GM11168 (cell line): ENCODE measurements around the gene RBMS3.

Experiments used
- in situ Hi-C: fragments of 300-500 bp; cut with MboI; formaldehyde crosslinking; loops from one replicate; pipeline ENCODE4 v1.12.0; 2022; ENCODE audit warnings: low sequenced_read_pairs; ENCODE audit not compliant: unreplicated experiment

The RBMS3 gene

DNA sequence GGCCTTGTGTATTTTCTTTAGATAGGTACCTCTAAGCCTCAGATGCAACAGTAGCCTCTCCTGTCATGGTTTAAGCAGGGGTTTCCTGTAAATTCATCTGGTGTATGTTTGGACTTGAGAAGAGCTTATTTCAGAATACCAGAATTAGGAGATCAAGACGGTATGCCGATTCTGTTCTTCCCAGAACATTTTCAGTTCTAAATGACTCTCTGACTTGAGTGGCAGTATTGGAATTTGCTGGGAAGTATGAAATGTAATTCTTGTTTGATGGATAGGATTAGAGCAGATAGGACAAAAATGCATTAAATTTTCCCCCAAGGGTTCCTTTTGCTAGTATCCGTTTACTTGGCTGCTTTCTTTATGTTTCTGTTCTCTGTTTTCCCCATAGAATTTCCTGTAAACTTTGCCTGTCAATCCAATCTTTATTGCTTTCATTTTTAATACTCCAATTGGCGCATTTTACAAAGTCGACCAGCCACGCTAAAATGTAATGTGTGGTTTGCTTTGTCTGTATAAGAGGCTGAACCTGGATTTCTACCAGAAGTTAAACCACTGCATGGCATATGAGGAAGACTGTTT lies 612.2 kb downstream of the RBMS3 start:
- in situ Hi-C loops: no loop called here

DNA sequence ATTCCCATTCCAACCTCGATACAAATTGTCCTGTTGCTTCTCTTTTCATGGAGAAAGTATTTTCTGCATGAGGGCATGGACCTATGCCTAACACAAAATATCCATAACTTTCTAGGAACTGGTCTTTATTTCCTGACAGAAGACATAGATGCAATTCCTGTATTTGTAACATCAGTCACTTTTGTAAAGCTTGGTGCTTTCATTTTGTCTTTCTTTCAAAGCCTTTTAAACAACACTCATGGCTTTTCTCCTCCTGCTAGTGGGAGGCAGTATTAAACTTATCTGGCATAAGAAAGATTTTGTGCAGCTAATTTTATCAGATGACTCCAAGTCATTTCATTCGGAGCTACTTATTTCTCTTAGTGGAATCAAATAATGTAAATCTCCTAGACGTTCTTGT lies 616.0 kb downstream of the RBMS3 start:
- in situ Hi-C loops: no loop called here

DNA sequence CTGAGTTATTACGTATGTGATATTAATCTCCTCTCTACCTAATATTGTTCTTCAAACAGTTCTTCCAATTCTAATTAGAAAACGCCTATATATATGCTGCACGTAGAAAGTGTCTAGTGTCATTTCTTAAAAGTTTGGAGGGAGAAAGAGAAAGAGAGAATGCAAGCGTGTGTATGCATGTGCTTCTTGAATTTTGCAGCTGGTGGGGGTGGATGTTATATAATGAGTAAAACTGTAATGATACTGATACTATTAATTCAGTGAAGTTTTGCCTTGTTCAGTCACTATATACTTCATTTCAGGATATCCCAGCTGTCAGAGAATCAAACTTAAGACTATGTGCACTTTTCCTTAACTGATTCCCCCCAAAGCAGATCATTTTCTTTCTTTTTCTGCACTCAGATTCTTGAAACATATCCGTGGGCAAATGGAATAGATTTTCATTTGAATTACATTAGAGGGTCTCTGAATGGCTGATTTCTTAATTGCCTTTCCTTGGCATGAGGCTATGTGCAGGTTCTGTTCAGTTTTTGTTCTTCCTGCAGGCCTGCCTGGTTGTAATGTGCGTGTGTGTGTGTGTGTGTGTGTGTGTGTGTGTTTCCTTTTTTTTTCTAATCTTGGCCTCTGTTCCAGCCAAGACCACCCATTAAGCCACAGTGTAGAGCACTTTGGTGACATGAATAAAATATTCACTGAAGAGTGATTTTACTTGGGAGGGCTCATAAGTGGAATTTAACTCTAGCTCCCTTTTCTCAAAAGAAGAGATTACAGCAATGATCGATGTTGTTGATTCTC lies 617.5 kb downstream of the RBMS3 start:
- in situ Hi-C loops: no loop called here

DNA sequence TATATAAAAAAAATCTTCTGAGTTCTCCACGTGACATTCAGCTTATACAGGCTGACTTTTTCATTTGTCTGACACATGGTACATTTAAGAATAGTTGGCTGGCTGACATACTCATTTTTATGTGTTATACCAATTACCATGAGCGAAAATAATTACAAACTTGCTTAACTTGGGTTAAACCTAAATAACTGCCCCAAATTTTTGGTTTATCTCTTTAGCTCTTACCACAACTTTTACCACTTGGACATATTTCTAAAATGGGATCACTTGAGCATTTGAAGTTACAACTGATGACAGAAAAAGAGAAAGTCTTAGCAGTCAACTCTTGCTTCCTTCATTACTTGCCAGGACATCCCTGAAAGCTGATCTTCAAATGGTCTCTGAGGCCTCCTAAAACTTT lies 618.1 kb downstream of the RBMS3 start:
- in situ Hi-C loops: no loop called here

DNA sequence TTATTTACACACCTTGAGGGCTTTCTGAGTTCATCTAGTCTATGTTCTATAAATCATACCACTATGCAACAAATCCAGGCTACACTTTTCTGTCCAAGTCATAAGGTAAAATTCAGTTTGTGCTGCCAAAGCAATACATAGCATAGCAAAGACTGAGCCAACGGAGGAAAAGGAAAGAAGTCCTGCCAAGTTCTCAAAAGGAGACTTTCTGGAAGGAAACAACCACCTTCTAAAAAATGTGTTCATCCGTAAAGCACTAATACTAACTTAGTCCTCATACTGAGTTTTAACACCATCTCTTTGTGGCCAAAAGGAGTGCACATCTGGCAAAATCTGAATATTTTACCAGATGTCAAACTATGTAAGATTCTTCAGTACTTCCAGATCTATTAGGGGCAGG lies 620.2 kb downstream of the RBMS3 start:
- in situ Hi-C loops: no loop called here

DNA sequence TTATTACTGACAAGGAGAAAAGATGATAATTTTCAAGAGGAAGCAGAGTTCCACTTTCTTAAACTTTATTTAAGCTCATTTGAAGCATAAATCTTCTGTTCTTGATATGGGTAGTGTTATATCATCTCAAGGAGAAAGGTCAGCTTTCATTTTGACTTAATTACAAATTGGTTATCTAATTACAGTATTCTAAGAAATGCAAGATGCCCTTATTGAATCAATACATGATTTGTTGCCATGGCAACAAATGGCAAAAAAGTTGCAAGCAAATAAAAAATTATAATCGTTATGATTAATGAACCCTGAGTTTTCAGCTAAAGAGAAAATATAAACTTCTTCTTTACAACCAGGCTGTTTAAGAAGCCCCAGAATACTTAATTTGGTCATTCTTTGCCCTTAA lies 622.7 kb downstream of the RBMS3 start:
- in situ Hi-C loops: no loop called here

DNA sequence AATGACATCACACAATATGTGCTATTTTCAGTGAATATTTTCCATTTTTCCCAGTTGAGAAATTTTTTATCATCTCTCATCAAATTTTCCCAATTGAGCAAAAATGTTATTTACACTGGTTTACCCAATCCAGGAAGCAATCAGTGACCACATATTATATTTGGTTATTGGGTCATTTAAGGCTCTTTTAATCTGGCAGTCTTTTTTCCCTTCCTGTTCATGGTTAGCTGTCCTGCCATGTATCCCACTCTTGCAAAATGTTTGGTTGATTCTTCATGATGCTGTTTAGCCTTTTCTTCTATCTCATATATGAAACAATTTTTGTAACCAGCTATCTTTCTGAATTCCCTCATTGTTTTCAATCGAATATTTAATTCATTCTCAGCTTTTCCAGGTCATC lies 626.0 kb downstream of the RBMS3 start:
- in situ Hi-C loops: no loop called here

DNA sequence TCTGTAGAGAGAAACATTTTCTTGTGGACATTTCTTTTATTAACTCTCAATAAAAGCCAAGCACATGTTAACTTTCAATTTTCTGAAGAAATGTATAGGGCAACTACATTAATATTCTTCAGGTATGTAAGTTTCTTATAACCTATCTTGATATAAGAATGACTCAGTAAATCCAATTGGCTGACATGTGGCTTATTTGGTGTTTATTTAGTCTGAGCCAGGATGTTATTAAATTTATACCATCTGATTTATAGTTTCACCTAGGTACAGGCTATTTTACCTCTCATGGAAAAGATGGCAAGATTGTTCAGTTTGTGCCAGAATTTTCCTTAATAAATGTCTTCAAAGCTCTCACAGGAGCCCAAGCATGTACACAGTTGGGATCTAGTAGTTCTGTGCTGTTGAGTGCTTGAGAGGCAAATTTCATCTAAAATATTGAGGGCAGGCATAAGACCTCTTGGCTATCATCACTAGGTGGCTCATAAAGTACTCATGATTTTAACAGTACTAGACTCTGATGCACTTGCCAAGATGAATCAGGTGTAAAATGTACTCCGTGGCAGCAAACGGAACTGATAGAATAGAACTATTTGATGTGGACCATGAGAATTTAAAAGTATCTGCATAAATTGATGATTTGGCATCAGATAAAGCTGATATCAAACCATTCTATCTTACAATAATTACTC lies 631.9 kb downstream of the RBMS3 start:
- in situ Hi-C loops: no loop called here

DNA sequence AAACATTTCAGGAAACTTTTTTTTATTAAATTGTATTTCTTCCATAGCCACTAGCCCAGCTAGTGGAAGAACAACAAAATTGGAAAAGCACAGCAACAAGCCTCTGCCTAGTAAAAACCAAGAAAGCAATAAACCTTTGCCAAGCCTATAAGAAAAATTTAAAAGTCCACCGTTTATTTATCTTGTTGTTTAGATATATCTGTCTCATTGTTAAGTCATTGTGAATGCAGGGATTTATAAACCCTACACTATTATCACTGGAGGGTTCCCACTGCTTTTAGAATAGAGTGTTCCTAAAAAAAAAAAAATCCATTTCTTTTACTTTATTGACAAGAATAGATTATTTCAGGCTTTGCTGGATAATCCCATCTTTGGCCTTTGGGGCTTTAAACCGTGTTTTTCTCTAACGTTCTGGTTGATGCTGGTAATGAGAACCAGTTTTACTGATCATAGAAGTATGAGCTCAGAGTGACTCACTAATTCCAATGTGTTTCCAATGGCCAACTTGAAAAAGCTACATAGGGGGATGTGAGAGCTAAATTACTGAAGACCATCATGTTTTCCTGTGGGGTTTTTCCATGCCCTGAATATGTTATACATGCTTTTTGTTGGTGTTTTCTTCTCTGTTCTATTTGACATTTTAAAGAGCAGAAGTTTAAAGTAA lies 634.1 kb downstream of the RBMS3 start:
- in situ Hi-C loops: no loop called here

DNA sequence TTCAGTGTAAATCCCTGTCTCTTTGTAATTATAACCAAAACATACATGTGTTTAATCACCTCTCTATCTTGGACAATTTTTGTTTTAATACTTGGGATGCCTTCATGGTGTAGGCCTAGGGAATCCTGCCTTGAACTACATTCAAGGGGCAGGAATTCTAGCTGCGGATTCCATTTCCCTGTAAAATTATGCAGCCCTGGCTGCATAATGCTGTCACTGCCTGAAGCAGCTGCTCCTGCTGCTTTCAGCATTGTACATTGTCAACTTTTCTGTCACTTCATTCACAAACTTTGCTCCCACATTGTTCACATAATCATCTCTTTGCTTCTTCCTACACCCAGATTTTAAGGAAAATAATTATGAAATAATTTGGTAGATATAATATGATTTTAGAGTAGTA lies 638.7 kb downstream of the RBMS3 start:
- in situ Hi-C loops: no loop called here

DNA sequence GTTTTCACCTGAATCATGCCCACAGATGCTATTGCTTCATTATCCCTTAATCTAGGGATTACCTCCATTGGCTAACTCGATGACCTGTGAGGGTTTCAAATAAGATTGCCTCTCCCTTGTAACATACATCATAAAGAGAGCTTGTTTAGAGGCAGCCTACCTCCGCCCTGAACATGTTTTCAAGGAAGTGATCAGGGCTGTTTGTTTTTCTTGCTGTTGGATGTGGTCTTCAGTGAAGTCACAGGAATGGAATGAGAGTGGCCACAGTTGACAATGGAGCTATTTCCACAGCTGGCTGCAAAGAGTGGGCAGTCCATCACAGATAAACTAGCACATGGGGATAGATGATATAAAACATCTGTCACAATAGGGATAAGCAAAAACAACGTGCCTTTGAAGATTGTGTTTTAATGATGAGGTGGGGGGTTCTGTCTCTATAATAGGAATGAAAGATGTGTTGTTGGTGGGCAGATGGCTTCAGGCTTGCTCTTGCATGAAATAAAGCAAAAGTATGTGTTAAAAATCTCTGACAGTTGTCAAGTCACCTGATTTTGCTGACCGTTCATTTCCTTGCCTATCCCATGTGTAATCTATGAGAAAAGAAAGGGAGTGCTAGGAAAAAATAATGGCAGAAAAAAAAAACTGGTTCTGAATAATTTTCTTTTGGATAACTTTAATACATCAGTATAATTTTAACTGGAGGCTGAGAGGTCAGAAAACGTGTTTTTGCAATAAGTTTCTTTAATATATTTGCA lies 642.3 kb downstream of the RBMS3 start:
- in situ Hi-C loops: no loop called here

DNA sequence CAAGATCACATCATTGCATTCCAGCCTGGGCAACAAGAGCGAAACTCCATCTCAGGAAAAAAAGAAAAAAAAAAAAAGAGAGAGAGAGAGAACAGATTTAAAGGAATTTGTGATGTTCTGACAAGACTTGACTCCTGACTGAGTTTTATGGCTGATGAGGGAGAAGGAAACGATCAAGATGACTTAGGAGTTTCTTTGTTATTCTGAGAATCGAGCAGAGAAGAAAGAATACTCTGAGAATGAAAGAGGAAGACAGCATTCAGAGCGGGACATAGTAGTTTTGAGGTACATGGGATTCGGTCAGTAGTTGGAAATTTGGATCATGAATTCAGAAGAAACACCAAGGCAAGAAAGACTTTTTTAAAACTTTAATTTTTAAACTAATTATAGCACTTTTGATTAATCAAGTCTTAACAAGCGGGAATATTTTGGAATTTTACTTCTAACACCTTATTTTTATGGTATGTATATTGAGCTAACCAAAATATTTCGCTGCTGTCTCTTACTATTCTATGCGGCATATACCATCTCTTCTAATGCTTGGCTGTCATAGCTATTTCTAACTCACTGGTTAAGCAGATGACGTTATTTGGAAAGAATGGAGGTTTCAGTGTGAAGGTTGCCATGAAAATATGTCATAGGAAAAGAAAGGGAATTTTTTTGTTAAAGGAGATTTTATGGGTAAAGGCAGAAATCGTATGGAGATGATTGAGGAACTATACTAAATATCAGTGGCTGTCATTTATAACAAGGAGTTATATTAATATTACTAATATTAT lies 644.1 kb downstream of the RBMS3 start:
- in situ Hi-C loops: no loop called here

DNA sequence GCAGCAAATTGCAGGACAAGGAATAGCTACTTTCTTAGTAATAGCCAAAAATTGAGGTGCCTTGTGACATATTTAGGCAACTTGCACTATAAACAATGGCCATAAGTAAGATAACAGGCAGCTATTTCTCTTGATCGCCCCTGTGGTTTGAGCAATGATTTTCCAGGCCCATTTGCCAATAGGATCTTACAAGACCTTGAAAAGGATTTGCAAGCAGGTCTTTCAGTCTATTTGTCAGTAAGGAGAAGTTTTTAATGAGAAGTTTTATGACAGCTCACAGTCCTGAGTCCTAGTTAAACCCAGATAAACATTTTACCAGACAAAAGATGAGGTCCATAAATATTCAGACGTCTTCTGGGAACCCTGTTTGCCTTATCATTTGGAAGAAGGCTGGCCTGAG lies 645.5 kb downstream of the RBMS3 start:
- in situ Hi-C loops: no loop called here

DNA sequence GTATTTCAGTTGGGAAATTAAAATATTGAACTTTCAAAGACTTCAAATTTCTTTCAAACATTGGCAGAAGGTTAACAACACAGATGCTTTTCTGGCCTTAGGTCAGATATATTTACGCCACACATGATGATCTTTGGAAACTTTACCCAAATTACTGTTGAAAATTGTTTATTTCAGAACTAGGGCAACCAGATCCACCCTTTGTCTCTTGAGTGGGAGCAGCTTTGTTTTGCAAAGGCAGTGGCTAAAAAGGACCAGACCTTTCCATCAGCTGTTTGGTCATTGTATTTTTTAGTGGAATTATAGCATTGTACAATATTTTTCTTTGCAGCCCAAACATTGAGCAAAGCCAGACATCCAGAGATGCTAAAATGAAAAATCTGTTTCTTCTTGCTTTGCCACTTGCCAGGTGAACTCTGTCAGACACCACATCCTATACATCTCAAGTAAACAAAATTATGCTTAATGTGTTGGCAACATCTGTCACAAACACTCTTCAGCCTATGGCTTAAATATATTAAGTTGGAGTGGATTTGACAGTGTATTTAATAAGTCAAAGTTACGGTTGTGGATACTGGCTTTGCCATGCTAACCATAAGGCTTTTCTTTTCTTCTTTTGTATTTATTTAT lies 651.9 kb downstream of the RBMS3 start:
- in situ Hi-C loops: no loop called here

DNA sequence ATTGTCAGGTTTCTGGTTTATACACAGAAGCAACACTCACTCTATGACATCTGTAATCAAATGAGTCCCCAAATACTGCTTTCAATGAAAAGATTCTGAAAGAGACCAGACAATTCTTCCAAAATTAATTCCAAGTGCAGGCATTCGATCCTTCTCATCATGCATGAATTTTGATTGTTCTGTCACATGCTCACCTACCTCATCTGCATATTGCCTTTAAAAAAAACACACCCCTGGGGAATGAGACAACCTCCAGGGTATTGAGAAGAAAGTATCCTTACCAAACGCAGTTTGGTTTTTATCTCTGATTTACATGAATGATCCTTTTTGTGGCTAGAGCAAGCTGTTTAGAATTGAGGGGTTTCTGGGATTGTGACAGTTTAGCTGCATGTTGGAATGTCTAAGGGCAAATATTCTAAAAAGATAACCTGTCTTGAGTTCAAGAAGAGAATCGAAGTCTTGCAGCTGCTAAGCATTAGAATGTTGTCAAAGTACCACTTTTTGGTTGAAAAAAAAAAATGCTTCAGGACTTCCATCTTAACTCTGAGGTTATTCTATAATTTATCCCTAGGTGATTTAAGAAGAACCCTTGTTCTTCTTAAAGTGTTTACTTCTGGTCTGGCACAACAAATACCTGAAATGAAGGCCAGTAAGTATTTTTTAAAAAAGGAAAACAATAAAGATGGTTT lies 653.1 kb downstream of the RBMS3 start:
- in situ Hi-C loops: no loop called here

DNA sequence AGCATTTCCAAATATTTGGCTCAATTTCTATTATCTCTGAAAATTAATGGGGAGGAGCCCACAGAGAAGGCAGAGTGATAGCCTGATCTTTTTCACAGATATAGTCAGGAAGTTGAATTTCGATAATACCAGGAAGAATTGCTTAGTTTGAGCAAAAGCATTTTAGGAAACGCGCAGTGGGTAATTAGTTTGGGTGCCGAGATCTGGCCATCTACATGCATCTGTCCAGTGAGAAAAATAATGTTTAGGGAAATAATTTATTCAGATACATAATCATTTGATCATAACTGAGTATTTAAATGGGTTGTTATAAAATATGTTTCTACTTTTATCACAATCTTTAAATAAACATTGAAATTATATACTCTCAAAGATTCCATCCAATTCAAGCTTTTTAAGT lies 653.9 kb downstream of the RBMS3 start:
- in situ Hi-C loops: no loop called here

DNA sequence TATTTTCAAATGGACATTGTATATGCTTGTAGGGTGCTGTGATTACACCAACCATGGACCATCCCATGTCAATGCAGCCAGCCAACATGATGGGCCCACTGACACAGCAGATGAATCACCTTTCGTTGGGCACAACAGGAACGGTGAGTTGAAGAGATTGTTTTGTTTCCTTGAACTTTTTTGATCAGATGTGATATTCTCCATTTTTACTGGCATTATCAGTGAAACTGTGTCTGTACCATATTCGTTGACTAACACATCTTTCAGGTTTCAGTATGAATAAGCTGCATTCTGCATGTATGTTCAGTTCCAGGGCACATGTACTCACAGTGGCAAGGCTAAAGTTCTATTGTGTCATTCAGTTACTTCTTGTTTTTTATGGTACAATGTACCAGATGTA lies 655.2 kb downstream of the RBMS3 start:
- in situ Hi-C loops: no loop called here

DNA sequence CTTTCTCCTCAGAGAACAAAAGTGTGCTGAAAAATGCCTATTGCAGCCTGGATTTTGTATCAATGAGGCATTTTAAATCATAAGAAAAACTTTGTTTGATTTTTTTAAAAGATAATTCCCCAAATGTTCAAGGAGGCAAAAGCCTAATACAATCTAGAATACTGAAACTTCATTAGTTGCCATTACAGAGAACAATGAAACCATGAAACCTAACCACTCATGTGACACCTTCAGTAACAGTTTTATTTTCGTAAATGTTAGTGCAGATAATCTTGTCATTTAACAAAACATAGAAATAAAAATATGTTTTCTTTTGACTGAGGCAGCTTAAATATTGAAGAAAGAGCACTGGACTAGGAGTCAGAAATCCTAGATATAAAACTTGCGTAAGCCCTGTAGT lies 655.9 kb downstream of the RBMS3 start:
- in situ Hi-C loops: no loop called here

DNA sequence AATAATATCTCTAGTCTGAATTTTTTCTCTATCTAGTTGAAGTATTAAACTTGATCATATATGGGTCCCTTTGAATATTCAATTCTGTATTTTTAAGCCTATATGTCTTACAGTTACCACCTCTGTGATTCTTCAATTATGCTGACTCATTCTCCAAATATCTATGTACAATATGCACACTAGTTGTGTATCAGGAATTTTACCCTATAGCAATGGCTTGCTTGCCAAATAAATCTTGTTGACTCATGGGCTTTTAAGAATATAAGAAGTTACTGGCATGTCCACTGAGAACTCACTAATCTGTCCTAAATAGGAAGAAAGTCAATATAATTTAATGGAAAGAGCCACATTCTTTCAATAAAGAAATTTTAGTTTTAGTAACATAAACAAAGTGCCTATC lies 656.3 kb downstream of the RBMS3 start:
- in situ Hi-C loops: no loop called here
